Dendritic cell treated with granulocyte-macrophage colony-stimulating factor and Interleukin-4, amounts not matched to agents 40 ng/mL and 50 ng/mL, for 4 days (primary cell): ENCODE data around the gene AGAP1.

ENCODE experiments used
- H3K27ac Mint-ChIP-seq: one replicate; pipeline ENCODE4 v1.8.0; 2022; ENCODE audit warnings: mild to moderate bottlenecking, mixed read lengths
- H3K27me3 Mint-ChIP-seq: one replicate; pipeline ENCODE4 v1.8.0; 2022; ENCODE audit warnings: mild to moderate bottlenecking, mixed read lengths
- H3K36me3 Mint-ChIP-seq: one replicate; pipeline ENCODE4 v1.8.0; 2022; ENCODE audit warnings: low read depth, mixed read lengths
- H3K4me1 Mint-ChIP-seq: one replicate; pipeline ENCODE4 v1.8.0; 2022; ENCODE audit warnings: low read depth, mixed read lengths
- H3K4me3 Mint-ChIP-seq: one replicate; pipeline ENCODE4 v1.8.0; 2022; ENCODE audit warnings: mild to moderate bottlenecking, moderate library complexity, mixed read lengths
- H3K9me3 Mint-ChIP-seq: one replicate; pipeline ENCODE4 v1.8.0; 2022; ENCODE audit warnings: mixed read lengths
- intact Hi-C: fragments of 100-400 bp; cut with micrococcal nuclease; formaldehyde crosslinking; loops from one replicate; pipeline ENCODE4 v1.15.0; 2022

The AGAP1 gene

GRCh38 chr2:235521844-235522243 is 28.0 kb downstream of the AGAP1 start:
- Mint-ChIP-seq H3K4me3 (no peak overlapping the region), H3K36me3 (no peaks in the 10 kb centered on the region), H3K27me3 (no peaks in the 10 kb centered on the region), H3K4me1 (no peaks in the 10 kb centered on the region), H3K9me3 (no peaks in the 10 kb centered on the region), H3K27ac (no peak overlapping the region)
- intact Hi-C loops, result no loop called here

GRCh38 chr2:235523021-235523420 is 29.2 kb downstream of the AGAP1 start:
- H3K27ac Mint-ChIP-seq, result no peak overlapping the region
- H3K36me3 Mint-ChIP-seq, result no peaks in the 10 kb centered on the region
- H3K4me1 Mint-ChIP-seq, result no peaks in the 10 kb centered on the region
- intact Hi-C loops, result no loop called here
- H3K4me3 Mint-ChIP-seq, result no peak overlapping the region
- no peaks in the 10 kb centered on the region for H3K27me3 Mint-ChIP-seq
- no peaks in the 10 kb centered on the region for H3K9me3 Mint-ChIP-seq

DNA sequence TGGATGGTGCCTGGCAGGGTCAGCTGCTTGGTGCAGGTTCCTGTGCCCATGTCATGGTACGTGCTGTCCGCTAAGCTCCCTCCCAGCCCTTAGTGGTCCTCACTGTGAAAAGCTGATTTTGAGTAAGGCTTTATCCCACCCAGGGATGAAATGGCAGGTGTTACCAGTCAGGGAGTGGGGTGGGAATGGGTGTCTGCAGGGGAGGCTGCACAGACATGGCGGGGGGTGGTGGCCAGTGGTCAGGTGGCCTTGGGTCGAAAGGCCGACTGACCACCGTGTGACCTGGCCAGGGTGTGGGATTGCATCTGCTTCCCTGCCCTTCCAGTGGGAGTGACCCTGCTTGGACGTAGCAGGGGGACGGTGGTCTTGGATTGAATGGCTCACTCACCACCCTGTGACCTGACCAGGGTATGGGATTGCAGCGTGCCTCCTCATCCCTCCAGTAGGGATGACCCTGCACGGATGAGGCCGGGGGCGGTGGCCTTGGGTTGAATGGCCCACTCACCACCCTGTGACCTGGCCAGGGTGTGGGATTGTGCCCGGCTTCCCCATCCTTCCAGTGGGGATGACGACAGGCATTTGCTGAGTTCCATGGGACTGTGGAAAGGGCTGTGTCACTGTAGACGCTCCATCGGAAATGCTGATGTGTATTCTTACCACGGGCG is 29.8 kb downstream of the AGAP1 start:
- no peak overlapping the region for H3K27ac Mint-ChIP-seq
- intact Hi-C loops, result no loop called here
- H3K4me3 Mint-ChIP-seq, result no peak overlapping the region
- H3K27me3 Mint-ChIP-seq, result no peaks in the 10 kb centered on the region
- no peaks in the 10 kb centered on the region for H3K9me3 Mint-ChIP-seq
- H3K4me1 Mint-ChIP-seq, result no peaks in the 10 kb centered on the region
- H3K36me3 Mint-ChIP-seq, result no peaks in the 10 kb centered on the region

GRCh38 chr2:235526166-235526565 is 32.3 kb downstream of the AGAP1 start:
- no peaks in the 10 kb centered on the region for H3K9me3 Mint-ChIP-seq
- H3K4me1 Mint-ChIP-seq, result no peaks in the 10 kb centered on the region
- no peak overlapping the region for H3K4me3 Mint-ChIP-seq
- H3K36me3 Mint-ChIP-seq, result no peaks in the 10 kb centered on the region
- intact Hi-C loops, result no loop called here
- no peak overlapping the region for H3K27ac Mint-ChIP-seq
- H3K27me3 Mint-ChIP-seq, result no peaks in the 10 kb centered on the region

DNA sequence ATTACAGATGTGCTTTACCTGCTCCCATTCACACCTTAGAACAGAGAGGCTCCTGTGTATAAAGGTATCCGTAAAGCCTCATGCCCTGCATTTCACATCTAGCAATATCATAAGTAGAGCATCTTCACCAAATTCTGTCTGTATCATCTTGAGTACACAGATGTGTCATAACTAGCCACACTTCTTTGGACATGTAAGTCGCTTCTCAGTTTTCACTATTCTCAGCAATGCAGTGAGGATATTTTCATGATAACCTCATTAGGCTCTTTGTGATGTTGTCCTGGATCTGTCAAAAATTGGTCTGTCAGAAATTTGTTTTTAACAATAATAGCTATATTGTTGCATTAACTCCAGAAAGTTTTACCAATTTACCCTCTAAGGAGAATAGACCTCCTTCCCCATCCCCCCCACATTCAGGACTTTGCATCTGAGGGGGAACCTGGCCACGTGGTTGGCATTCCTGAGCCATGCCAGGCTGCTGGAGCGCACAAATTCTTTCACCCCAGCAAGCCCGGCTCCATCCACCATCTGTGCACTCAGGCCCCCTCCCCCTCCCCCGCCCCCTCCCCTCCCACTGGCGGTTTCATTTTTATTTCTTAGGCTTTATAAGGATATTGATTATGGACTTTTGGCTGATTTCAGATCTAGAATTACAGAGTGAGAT is 34.1 kb downstream of the AGAP1 start:
- H3K9me3 Mint-ChIP-seq, result no peaks in the 10 kb centered on the region
- H3K4me1 Mint-ChIP-seq, result no peaks in the 10 kb centered on the region
- H3K36me3 Mint-ChIP-seq, result no peaks in the 10 kb centered on the region
- H3K27ac Mint-ChIP-seq, result no peak overlapping the region
- no peak overlapping the region for H3K4me3 Mint-ChIP-seq
- intact Hi-C loops, result no loop called here
- no peaks in the 10 kb centered on the region for H3K27me3 Mint-ChIP-seq

GRCh38 chr2:235529621-235530020 is 35.8 kb downstream of the AGAP1 start:
- intact Hi-C loops, result no loop called here
- H3K9me3 Mint-ChIP-seq, result no peaks in the 10 kb centered on the region
- no peak overlapping the region for H3K4me3 Mint-ChIP-seq
- no peaks in the 10 kb centered on the region for H3K36me3 Mint-ChIP-seq
- no peaks in the 10 kb centered on the region for H3K27me3 Mint-ChIP-seq
- H3K4me1 Mint-ChIP-seq, result no peaks in the 10 kb centered on the region
- H3K27ac Mint-ChIP-seq, result no peak overlapping the region

DNA sequence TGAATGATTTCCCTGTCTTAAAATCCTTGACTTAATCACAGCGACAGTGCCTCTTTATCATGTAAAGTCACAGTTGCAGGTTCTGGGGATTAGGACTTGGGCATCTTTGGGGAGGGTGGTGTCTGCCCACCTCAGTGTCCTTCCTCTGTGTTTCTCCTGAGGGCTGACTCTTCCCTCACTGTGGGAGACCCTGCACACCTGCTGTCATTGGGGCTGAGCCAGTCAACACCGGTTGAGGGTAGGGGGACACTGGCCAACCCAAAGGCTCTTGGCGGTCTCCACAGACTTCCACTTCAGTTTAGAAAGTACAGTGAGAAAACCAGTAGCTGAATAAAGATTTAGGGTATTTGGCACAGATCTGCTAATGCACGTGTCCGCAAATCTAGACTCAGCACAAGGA is 36.9 kb downstream of the AGAP1 start:
- Mint-ChIP-seq H3K36me3 (no peaks in the 10 kb centered on the region), H3K27me3 (no peaks in the 10 kb centered on the region), H3K4me3 (no peak overlapping the region), H3K9me3 (no peaks in the 10 kb centered on the region), H3K4me1 (no peaks in the 10 kb centered on the region), H3K27ac (no peak overlapping the region)
- intact Hi-C loops, result no loop called here

- H3K4me1 Mint-ChIP-seq, result no peaks in the 10 kb centered on the region
- H3K9me3 Mint-ChIP-seq, result no peaks in the 10 kb centered on the region
- H3K4me3 Mint-ChIP-seq, result no peak overlapping the region
- intact Hi-C loops, result no loop called here
- H3K36me3 Mint-ChIP-seq, result no peaks in the 10 kb centered on the region
- H3K27ac Mint-ChIP-seq, result no peak overlapping the region
- no peaks in the 10 kb centered on the region for H3K27me3 Mint-ChIP-seq
Observed at GRCh38 chr2:235532307-235532706, 38.5 kb downstream of the AGAP1 start.

DNA sequence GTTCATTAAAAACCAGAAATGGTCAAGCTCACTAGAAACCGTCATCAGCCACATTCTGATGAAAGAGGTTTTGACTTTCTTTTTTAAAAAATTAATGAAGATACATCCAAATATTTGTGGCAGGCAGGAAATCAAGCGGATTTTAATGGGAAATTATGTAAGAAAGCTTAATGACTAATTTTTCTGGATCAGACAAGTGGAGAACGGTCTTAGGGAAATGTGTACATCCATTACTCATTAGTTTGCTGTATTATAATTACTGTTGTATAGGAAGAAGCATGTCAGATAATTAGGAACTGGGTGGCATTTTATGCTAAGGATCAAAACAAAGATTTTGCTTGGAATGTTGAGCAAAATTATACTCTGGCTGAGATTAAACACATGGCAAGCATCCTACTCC is 39.4 kb downstream of the AGAP1 start:
- no peaks in the 10 kb centered on the region for H3K4me1 Mint-ChIP-seq
- no peak overlapping the region for H3K27ac Mint-ChIP-seq
- no peaks in the 10 kb centered on the region for H3K27me3 Mint-ChIP-seq
- no peaks in the 10 kb centered on the region for H3K9me3 Mint-ChIP-seq
- intact Hi-C loops, result no loop called here
- H3K36me3 Mint-ChIP-seq, result no peaks in the 10 kb centered on the region
- H3K4me3 Mint-ChIP-seq, result no peak overlapping the region

DNA sequence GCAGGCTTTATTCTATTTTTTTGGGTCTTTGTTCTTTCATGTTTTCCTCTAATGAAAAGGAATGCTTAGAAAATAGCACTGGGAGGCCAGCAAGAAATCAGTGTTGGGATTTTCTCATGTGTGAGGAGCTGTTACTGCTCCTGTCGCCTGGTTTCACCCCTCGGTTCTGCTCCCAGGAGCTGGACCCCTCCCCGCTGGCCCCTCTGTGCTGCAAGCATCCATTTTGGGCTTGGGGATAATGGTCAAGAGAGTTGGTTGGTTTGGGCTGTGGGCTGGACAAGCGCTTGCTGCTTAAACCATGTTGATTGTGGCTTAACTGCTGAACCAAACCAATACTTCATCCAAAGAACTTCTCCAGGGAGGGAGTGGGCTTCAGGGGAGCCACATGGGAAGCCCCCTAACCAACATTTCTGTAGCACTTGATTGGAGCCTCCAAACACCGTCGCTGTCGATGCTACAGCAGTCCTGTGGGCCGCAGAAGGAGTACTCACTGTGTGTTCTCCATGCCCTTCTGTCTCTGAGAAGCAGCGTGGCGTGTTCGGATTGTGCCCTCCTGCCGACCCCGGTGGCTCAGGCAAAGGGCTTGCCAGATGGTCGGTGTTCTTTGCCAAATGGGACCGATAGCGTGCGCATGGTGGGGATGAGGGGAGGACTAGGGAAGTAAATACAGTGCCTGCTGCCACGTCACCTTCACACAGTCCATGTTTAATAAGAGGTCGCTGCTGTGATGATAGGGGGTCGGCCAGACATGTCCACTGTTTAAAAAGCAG is 40.0 kb downstream of the AGAP1 start:
- Mint-ChIP-seq H3K27ac (no peak overlapping the region), H3K9me3 (no peaks in the 10 kb centered on the region), H3K27me3 (no peaks in the 10 kb centered on the region), H3K4me1 (no peaks in the 10 kb centered on the region), H3K36me3 (no peaks in the 10 kb centered on the region), H3K4me3 (no peak overlapping the region)
- intact Hi-C loops, result no loop called here

- no peaks in the 10 kb centered on the region for H3K4me1 Mint-ChIP-seq
- H3K4me3 Mint-ChIP-seq, result no peak overlapping the region
- no peak overlapping the region for H3K27ac Mint-ChIP-seq
- intact Hi-C loops, result no loop called here
- H3K36me3 Mint-ChIP-seq, result no peaks in the 10 kb centered on the region
- H3K9me3 Mint-ChIP-seq, result no peaks in the 10 kb centered on the region
- no peaks in the 10 kb centered on the region for H3K27me3 Mint-ChIP-seq
Observed at GRCh38 chr2:235534678-235535422, 41.0 kb downstream of the AGAP1 start.

GRCh38 chr2:235535423-235536130 is 41.7 kb downstream of the AGAP1 start:
- intact Hi-C loops, result no loop called here
- no peak overlapping the region for H3K27ac Mint-ChIP-seq
- H3K9me3 Mint-ChIP-seq, result no peaks in the 10 kb centered on the region
- H3K4me1 Mint-ChIP-seq, result no peaks in the 10 kb centered on the region
- no peaks in the 10 kb centered on the region for H3K36me3 Mint-ChIP-seq
- H3K27me3 Mint-ChIP-seq, result peaks cover under 1% of the 10 kb centered on the region
- H3K4me3 Mint-ChIP-seq, result no peak overlapping the region

- intact Hi-C loops, result no loop called here
- peaks cover 2% of the 10 kb centered on the region for H3K27me3 Mint-ChIP-seq
- H3K27ac Mint-ChIP-seq, result no peak overlapping the region
- no peaks in the 10 kb centered on the region for H3K9me3 Mint-ChIP-seq
- H3K36me3 Mint-ChIP-seq, result no peaks in the 10 kb centered on the region
- no peaks in the 10 kb centered on the region for H3K4me1 Mint-ChIP-seq
- no peak overlapping the region for H3K4me3 Mint-ChIP-seq
Observed at GRCh38 chr2:235536711-235537110, 42.9 kb downstream of the AGAP1 start.
